Measurements from ENCODE around the gene DCTN2.
"Not testable (repeated sequence)": the region's sequence is repeated elsewhere in the genome, so short reads cannot be mapped to it uniquely, and the experiment has no call there.

The DCTN2 gene

DNA sequence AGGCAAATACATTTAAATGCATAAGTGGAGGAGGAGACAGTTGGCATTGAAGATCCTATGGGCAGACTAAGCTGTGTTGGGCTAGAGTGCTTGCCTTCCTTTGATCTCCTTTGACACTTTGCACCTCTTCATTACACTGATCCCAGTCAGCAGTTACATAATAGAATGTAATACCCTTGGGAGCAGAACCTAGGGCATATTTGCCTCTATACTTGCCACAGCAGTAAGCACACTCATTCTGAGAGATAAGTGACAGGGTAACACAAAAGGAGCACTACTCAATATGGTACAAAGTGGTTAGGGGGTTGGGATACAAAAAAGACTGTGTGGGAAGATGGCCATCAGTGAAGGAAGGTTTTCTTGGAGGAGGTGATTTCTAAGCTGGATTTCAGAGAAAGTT lies 50.2 kb downstream of the DCTN2 start:
- Histone ChIP-seq H3K9ac (no peak overlapping the region), H3K4me3 (no peak overlapping the region), H3K4me2 (no peak overlapping the region), H3K9me3 (peaks cover 5% of the 10 kb centered on the region; the same call in 1 of the 2 replicates), H3K27ac (no peak overlapping the region), H4K20me1 (peaks cover 19% of the 10 kb centered on the region; the same call in 1 of the 2 replicates), H3K27me3 (no peaks in the 10 kb centered on the region), H3K4me1 (no peaks in the 10 kb centered on the region), H3K36me3 (peaks cover 87% of the 10 kb centered on the region)
- no peak for TF ChIP-seq Cebpa-rat (IDR thresholded peaks at IDR 0.05)

DNA sequence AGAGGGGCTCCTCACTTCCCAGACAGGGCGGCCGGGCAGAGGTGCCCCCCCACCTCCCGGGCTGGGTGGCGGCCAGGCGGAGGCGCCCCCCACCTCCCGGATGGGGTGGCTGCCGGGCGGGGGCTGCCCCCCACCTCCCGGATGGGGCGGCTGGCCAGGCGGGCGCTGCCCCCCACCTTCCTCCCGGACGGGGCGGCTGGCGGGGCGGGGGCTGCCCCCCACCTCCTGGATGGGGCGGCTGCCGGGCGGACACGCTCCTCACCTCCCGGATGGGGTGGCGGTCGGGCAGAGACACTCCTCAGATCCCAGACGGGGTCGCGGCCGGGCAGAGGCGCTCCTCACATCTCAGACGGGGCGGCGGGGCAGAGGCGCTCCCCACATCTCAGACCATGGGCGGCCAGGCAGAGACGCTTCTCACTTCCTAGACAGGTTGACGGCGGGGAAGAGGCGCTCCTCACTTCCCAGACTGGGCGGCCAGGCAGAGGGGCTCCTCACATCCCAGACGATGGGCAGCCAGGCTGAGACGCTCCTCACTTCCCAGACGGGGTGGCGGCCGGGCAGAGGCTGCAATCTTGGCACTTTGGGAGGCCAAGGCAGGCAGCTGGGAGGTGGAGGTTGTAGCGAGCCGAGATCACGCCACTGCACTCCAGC lies 51.8 kb downstream of the DCTN2 start:
- not testable (repeated sequence) for H3K4me1 ChIP-seq, H3K9ac ChIP-seq, H3K9me3 ChIP-seq, H3K4me2 ChIP-seq, H3K27me3 ChIP-seq, H3K27ac ChIP-seq, H3K4me3 ChIP-seq
- Histone ChIP-seq H3K36me3 (peaks cover 87% of the 10 kb centered on the region), H4K20me1 (peaks cover 25% of the 10 kb centered on the region; the same call in 1 of the 2 replicates)

DNA sequence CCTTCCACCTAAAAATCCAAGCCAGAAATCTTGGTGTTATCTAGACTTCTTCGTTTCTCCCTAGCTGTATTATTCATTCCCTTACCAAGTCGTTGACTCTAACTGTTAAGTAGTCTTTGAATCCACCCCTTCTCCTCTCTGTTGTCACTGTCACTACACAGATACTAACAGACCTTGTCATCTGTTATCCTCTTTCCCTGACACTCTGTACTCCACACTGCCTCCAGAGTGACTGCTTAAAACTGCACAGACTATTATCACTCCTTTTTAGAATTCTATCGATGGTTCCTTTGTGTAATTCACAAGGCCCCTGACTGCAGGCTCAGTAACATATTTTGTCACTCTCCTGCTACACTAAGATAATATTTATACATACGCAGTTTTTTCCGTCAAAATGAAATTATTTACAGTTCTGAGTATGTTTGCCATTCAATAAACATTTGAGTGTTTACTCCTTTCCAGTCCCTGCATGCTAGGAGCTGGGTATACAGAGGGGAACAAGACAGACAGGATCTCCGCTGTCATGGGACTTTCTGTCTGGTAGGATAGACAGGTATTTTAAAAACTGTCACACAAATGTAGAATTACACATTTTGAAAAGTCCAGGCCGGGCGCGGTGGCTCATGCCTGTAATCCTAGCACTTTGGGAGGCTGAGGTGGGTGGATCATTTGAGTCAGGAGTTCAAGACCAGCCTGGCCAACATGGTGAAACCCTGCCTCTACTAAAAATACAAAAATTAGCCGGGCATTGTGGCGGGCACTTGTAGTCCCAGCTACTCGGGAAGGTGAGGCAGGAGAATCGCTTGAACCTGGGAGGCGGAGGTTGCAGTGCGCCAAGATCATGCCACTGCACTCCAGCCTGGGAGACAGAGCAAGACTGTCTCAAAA lies 55.4 kb downstream of the DCTN2 start:
- Histone ChIP-seq H3K9me3 (peaks cover 5% of the 10 kb centered on the region; the same call in 1 of the 2 replicates), H3K9ac (no peak overlapping the region), H4K20me1 (peaks cover 24% of the 10 kb centered on the region; the same call in 1 of the 2 replicates), H3K4me1 (peaks cover 20% of the 10 kb centered on the region), H3K4me3 (no peak overlapping the region), H3K27me3 (no peaks in the 10 kb centered on the region), H3K36me3 (peaks cover 67% of the 10 kb centered on the region), H3K27ac (no peak overlapping the region), H3K4me2 (no peak overlapping the region)
- no peak for TF ChIP-seq Cebpa-rat (IDR thresholded peaks at IDR 0.05)

DNA sequence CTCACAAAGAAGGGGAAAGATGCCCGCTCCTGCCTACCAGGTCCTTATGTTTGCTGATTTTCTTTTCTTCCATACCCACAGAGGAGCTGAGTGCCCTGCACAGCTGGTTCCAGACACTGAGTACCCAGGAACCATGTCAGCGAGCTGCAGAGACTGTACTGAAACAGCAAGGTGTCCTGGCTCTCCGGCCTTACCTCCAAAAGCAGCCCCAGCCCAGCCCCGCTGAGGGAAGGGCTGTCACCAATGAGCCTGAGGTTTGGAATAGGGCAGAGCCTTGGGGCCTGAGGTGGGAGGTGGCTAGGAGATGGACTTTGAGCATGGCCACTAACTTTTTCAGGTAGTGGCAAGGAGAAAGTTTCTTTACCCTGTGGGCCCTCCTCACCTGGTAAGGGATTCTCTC lies 56.9 kb downstream of the DCTN2 start:
- TF ChIP-seq Cebpa-rat (IDR thresholded peaks at IDR 0.05) = no peak
- Histone ChIP-seq H3K4me1 (peaks cover 20% of the 10 kb centered on the region), H3K36me3 (peaks cover 52% of the 10 kb centered on the region), H3K4me2 (no peak overlapping the region), H3K4me3 (no peak overlapping the region), H3K9ac (no peak overlapping the region), H3K9me3 (peaks cover 5% of the 10 kb centered on the region; the same call in 1 of the 2 replicates), H3K27me3 (no peaks in the 10 kb centered on the region), H3K27ac (no peak overlapping the region), H4K20me1 (peaks cover 24% of the 10 kb centered on the region; the same call in 1 of the 2 replicates)

DNA sequence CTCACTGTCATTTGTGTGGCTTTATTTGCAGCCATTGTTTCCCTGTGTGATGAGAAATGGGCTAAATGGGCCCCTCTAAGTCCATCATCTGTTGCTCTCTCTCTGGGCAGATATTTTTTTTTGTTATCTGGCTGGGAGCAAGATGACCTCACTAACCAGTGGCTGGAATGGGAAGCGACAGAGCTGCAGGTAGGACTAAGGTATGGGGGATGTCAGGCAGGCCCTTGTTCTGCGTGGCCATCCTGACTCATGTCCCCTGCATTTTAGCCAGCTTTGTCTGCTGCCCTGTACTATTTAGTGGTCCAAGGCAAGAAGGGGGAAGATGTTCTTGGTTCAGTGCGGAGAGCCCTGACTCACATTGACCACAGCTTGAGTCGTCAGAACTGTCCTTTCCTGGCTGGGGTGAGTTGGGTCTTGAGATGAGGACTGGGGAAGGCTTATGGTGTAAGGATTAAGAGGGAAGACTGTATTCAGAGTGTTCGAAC lies 57.8 kb downstream of the DCTN2 start:
- H3K9me3 ChIP-seq = peaks cover 5% of the 10 kb centered on the region; the same call in 1 of the 2 replicates

DNA sequence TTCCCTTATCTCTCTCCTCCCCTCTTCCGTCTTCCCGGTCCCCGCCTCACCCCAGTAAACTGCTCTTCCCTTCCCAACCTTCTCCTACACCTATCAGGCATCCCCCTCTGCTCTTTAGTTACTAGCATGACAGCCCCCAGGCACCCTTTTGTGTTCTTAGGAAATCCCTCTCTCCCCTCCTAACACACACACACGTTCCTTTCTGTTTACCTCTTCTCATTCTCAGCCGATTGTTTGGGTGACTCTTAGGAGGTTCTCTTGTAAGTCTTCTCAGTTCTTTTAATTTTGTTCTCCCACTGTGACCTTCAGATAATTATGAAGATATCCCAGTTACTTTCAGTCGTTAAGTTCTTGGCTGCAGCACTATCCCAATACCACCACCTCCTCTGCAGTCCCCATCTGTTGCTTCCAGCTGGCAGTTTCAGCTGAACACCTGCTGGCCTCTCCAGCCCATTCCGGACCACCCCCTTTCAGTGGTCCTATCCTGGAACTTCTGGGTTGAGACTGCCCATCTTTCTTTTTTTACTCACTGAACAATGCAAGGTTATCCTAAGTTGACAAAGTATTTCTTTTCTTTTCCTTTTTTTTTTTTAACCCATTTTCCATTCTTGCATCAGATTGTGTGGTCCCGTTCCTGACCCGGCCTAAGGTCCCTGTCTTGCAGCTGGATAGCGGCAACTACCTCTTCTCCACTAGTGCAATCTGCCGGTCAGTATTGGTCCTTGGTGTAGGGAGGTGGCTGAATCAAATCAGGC lies 58.4 kb downstream of the DCTN2 start:
- Histone ChIP-seq H3K36me3 (peaks cover 43% of the 10 kb centered on the region), H4K20me1 (peaks cover 24% of the 10 kb centered on the region; the same call in 1 of the 2 replicates), H3K4me1 (peaks cover 20% of the 10 kb centered on the region), H3K9me3 (peaks cover 5% of the 10 kb centered on the region; the same call in 1 of the 2 replicates), H3K27me3 (no peaks in the 10 kb centered on the region), H3K27ac (peak overlapping the region; percentile 97), H3K4me3 (peak overlapping the region; percentile 99), H3K9ac (peak overlapping the region; percentile 99), H3K4me2 (peak overlapping the region; percentile 93)
- no peak for TF ChIP-seq Cebpa-rat (IDR thresholded peaks at IDR 0.05)

More for the DNA sequence above, 57.8 kb downstream of the DCTN2 start:
- Histone ChIP-seq H3K4me1 (peaks cover 20% of the 10 kb centered on the region), H3K4me2 (peak overlapping the region; percentile 93), H3K4me3 (peak overlapping the region; percentile 99), H3K9ac (peak overlapping the region; percentile 99), H3K27me3 (no peaks in the 10 kb centered on the region), H3K27ac (peak overlapping the region; percentile 97), H4K20me1 (peaks cover 24% of the 10 kb centered on the region; the same call in 1 of the 2 replicates), H3K36me3 (peaks cover 47% of the 10 kb centered on the region)
- TF ChIP-seq Cebpa-rat (IDR thresholded peaks at IDR 0.05) = no peak

DNA sequence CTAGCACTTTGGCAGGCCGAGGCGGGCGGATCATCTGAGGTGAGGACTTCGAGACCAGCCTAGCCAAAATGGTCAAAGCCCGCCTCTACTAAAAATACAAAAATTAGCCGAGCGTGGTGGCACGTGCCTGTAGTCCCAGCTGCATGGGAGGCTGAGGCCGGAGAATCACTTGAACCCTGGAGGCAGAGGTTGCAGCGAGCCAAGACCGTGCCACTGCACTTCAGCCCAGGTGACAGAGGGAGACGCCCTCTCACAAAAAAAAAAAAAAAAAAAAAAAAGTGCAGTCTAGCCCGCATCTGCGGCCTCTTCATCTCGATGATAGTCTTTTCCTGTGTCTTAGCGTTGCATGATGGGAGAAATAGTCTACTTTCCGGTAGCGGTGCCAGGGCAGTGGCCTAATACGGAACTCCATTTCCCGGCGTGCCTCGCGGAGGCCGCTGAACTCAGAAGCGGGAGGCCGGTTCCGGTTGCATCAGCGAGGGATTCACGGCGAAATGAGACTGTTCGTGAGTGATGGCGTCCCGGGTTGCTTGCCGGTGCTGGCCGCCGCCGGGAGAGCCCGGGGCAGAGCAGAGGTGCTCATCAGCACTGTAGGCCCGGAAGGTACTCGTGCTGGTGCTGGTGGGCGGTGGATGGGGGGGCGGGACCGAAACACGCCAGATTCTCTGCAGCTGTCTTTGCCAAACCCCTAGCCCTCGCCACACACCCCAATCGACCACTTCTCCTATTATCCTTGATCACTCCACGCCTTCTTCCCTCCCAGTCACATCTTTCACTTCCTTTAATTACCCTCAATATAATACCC lies 59.2 kb downstream of the DCTN2 start, which contains the start of gene MARS1:
MARS1 (plus strand) TSS at position 472 of the 805 bp plus-strand sequence; CDS start at position 495, 23 bp downstream.
- Histone ChIP-seq H3K9me3 (peaks cover 3% of the 10 kb centered on the region; the same call in 1 of the 2 replicates), H4K20me1 (peaks cover 24% of the 10 kb centered on the region; the same call in 1 of the 2 replicates), H3K27ac (peak within 1 kb of the TSS; percentile 97), H3K4me1 (peaks cover 20% of the 10 kb centered on the region), H3K36me3 (peaks cover 41% of the 10 kb centered on the region), H3K4me2 (peak within 1 kb of the TSS; percentile 93), H3K9ac (peak within 1 kb of the TSS; percentile 99), H3K4me3 (peak within 1 kb of the TSS; percentile 99), H3K27me3 (no peaks in the 10 kb centered on the region)
- peak; percentile 78 for TF ChIP-seq Cebpa-rat (IDR thresholded peaks at IDR 0.05)

DNA sequence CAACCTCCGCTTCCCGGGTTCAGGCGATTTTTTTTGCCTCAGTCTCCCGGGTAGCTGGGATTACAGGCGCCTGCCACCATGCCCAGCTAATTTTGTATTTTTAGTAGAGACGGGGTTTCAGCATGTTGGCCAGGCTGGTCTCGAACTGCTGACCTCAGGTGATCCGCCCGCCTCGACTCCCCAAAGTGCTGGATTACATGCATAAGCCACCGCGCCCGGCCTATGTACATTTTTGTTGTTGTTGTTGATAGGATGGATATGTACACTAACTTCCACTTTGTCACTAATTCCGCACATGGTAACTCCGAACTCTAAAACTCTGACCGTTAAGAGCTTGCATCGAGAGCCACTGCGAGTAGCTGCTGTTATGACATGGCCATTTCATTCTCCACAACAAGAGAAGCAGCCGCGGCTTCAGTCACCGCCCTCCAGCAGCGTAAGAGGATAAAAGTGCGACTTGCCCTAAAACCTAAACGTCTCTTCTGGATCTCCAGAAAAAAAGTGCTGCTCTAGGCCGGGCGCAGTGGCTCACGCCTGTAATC lies 59.9 kb downstream of the DCTN2 start:
- H3K27ac ChIP-seq = peak overlapping the region; percentile 97
- peaks cover 24% of the 10 kb centered on the region; the same call in 1 of the 2 replicates for H4K20me1 ChIP-seq
- H3K36me3 ChIP-seq = peaks cover 34% of the 10 kb centered on the region
- peak overlapping the region; percentile 53 for H3K4me2 ChIP-seq
- no peak for TF ChIP-seq Cebpa-rat (IDR thresholded peaks at IDR 0.05)
- H3K4me3 ChIP-seq = 0 out of 2 replicates have a peak overlapping the region, but pooled peaks have one; percentile 99
- no peaks in the 10 kb centered on the region for H3K27me3 ChIP-seq
- H3K4me1 ChIP-seq = peaks cover 20% of the 10 kb centered on the region
- no peaks in the 10 kb centered on the region for H3K9me3 ChIP-seq
- no peak overlapping the region for H3K9ac ChIP-seq
